ENCODE measurements around the gene NEUROG1.

- TF ChIP-seq CTCF (conservative IDR thresholded peaks at IDR 0.05; ENCODE audit: low read depth in 2 of 2): no peak
- no peak for TF ChIP-seq CREB1 (CRISPR knock-in tag; IDR thresholded peaks at IDR 0.05; ENCODE audit: low read depth)
- no peak for TF ChIP-seq EZH2 (IDR thresholded peaks at IDR 0.05; ENCODE audit: low read depth, unreplicated experiment)
- no peak for TF ChIP-seq POLR2AphosphoS5 (IDR thresholded peaks at IDR 0.05; ENCODE audit: low read depth)
- no peak for TF ChIP-seq EZH2phosphoT487 (IDR thresholded peaks at IDR 0.05; ENCODE audit: unreplicated experiment)
- TF ChIP-seq REST (IDR thresholded peaks at IDR 0.05; ENCODE audit: unreplicated experiment): no peak
- no peak for TF ChIP-seq STAT1 (IDR thresholded peaks at IDR 0.05; ENCODE audit: unreplicated experiment)
Measured at GRCh38 chr5:135571902-135572301, 36.1 kb upstream of the NEUROG1 start.
